NCI-H2081 treated with DMSO at 0.1 percent for 48 hours (cell line): Measurements from ENCODE around the gene KRT73.

Experiments used
- DNase-seq: peaks from one replicate; lab custom pipeline; 2025; lab: John Stamatoyannopoulos, UW

The KRT73 gene

DNA sequence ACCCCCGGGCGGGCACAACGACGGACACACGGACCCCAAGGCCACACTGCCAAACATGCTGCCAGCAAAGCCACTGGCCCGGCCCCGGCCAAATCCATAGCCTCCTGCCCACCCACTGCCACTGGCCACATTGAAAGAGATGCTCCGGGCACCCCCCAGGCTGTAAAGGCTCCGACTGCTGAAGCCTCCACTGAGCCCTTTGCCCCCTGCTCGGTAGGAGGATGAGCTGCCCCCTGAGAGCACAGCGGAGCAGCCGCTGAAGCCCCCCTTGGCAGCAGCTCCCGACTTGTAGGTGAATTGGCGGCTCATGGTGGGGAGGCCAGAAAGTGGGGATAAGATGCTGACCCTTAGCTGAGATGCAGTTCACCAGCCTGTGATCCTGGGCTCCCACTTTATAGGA, at the start of gene KRT73:
Gene KRT73, minus strand, starts transcription at position 344 of the 400 bp plus-strand sequence. Its CDS starts 35 bp downstream, at position 309.
- no peak for DNase-seq

DNA sequence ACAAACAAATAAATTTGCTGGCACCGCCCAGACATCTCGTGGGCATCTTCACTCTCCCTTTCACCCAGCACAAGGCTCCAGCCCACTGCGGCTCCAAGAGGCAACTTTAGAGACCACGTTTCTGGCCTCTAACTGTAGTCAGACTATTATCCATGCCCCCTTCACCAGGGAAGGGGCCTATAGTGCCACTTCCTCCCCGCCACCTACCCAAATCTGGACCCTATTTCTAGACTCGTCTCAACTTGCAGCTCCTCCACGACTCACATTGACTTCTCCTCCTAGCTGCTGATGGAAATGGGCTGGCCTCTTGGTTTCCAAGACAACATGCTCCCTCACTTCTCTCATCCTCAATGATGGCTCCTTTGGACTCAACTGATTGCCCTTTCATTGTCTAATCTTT, 49.6 kb upstream of the KRT73 start:
- DNase-seq, result no peak

DNA sequence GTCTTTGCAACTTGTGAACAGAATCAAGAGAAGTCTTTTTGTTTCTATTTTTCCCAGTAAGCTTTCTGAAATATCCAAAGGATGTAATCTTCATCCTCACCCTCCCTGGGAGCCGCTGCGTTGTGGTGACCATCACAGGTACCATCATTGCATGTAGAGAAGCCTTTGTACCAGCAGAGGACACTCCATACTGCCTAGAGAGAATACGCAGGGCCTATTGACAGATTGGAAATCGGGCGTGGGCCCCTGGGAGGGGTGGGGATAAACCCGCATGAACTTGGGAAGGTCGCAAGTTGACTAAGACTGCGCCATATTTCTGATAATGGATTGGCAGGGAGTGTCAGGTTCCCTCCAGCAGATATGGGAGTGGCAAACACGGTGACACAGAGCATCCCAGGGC, 49.1 kb upstream of the KRT73 start:
- DNase-seq, result no peak

DNA sequence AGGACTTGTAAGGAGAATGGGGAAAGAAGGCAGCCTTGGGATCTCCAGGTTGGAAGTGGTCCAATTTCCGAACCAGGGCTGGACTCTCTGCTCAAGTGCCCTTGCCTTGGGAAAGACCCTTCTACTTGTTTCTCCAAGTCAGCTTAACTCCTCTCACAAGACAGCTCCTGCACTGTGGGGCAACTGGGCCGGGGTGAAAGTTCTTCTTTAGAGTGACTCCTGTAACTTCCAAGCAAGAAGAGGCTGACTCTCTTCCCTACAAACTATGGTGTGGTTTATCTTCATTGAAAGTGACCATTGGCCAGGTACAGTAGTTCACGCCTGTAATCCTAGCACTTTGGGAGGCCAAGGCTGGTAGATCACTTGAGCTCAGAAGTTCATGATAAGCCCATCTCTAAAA, 48.1 kb upstream of the KRT73 start:
- DNase-seq, result no peak

DNA sequence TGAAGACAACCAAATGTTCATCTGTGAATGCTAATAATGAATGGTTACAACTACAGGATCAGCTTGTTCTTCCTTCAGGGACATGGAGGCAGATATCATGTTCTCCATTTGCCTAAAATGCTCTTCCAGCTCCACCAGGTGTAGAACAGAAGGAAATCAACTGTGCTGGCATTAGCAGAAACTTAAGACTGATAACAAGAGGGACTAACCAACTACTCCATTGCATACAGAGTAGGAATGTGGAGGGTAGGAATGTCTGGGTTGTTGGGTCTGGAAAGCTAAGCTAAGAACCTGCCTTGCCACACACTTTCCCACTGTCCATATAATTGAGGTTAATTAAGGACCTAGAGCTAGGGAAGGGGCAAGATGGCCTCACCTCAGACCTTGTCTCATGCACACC, 45.1 kb upstream of the KRT73 start:
- no peak for DNase-seq

DNA sequence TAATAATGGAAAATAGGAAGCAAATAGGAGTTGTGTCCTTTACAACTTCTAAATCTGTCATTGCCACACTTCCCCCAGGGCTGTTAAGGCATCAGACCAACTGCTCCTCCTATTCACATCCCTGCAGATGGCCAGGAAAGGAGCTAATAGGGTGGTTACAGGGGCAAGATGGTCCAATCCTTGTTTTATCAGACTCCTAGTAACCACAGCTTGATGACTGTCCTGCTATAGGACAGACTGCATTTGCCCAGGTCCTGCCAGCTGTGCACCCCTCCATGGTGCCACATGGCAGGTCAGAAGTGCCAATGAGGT, 44.5 kb upstream of the KRT73 start:
- DNase-seq, result no peak

DNA sequence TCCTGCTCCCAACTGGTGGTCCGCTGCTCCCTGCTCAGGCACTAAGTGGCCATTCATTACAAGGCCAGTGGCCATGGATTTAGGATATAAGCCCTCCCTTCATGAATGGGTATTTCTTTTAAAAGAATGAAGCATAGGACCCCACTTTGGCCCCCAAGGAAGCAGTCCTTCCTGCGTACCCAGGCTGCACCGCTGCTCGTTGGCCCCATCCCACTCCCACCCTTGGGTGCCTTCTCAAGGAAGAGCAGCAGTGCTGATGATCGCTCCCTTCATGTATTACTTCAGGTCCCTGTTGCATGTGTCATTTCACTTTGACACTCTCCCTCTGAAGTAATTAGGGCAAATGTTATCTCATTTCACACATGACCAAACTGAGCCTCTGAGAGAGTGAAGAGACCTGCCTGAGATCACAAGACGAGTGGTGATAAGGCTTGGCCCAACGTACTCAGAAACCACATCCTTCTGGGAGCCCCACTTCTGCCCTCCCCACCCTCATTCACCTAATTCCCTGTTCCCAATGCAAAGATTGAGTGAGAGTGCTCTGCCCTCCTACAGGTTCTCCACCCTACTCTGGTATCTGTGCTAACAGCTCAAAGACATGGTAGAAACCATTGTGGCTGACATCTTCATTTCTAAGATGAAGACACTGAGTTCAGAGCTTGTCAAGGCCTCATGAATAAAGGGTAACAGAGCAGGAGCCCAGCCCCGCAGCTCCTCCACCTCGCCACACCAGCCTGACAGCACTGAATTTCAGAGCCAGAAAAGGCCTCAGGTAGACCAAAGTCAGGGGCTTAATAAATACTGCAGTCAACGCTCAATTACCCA, 43.9 kb upstream of the KRT73 start:
- DNase-seq, result no peak

DNA sequence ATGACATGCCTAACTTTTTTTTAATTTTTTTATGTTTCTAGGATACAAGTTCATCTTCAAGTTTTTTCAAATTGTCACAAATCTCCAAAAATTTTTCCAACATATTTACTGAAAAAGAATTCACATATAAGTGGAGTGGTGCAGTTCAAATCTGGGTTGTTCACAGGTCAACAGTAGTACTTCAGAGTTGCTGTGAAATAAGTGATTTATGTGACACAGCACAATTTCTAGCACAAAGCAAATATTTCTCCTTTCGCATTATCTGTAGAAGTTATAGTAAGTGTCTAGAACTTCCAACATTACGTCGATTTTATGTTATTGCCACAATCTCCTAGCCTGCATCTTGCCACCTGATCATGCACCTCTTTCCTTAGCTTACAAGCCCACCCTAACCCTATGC, 43.3 kb upstream of the KRT73 start:
- DNase-seq, result no peak

DNA sequence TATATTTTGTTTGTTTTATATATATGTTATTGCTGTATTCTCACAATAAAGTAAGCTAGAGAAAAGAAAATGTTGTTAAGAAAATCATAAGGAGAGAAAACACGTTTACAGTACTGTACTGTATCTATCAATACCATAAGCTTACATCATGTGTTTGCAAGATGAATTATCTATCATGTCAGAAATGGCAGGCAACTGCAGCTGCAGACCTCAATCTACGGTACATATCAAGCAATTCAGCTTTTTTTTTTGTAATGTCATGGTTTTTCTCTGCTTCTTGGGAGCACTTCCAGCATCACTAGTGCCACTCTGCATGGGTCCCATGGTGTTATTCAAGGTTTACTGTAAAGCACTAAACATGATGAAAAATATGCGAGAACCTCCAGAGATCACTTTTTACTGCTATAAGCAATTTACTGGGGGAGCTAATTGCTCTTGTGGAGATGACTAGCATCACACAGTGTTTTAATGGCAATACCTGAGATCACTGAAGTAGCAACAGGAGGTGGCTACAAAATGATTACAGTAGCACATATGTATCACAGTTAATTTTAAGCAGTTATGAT, 42.7 kb upstream of the KRT73 start:
- no peak for DNase-seq

DNA sequence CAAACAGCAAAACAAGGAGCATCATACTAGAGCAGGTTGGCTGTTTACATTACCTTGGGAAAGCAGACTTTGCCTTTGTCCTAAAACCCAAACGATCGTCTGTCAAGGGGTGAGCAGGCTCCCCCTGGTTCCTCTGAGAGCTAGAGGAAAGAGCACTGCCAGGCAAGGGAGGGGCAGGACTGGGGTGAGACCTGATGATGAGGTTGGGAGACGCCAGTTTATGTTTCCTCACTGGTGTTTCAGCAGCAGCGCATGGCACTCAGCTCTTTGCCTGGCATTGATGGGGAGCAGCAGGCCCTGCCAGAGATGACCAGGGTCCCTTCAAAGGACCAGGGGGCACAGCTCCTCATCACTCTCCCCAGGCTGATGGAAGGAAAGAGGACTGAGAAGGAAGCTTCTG, 41.6 kb upstream of the KRT73 start:
- DNase-seq, result no peak

DNA sequence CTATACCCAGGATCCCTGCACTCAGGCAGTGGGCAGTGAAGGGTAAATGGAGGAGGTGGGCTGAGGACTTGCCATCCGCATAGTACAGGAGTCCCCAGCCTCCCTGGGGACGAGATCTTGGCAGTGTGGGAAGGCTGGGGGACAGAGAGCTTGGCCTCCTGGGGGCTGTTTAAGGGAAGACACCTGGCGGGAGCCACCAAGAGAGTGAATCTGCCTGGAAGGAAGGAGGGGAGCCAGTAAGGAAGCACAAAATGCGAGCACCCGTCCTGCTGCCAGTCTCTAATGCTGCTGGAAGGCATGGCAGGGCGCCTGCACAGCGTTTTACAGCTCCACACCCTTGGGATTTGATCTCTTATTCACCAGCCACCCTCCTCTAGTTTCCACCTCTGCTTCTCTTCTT, 41.0 kb upstream of the KRT73 start:
- no peak for DNase-seq

DNA sequence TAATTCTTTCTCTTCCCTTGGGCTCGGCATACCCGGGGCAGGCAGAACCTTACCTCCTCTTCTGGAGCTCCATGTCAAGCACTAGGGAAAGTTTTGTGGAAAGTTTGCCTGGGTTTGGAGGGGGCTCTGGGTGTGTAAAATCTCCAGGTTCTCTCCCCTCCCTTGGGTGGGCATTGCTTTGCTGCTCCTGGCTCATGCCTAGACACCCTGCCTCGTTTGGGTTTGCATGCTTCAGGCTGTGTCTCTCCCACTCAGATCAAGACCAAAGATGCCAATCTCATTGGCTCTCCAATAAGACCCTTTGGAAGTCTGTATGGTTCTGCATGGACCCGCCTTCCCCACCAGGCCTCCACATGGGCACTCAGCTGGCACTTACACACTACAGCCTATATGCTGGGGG, 39.8 kb upstream of the KRT73 start:
- DNase-seq, result no peak

DNA sequence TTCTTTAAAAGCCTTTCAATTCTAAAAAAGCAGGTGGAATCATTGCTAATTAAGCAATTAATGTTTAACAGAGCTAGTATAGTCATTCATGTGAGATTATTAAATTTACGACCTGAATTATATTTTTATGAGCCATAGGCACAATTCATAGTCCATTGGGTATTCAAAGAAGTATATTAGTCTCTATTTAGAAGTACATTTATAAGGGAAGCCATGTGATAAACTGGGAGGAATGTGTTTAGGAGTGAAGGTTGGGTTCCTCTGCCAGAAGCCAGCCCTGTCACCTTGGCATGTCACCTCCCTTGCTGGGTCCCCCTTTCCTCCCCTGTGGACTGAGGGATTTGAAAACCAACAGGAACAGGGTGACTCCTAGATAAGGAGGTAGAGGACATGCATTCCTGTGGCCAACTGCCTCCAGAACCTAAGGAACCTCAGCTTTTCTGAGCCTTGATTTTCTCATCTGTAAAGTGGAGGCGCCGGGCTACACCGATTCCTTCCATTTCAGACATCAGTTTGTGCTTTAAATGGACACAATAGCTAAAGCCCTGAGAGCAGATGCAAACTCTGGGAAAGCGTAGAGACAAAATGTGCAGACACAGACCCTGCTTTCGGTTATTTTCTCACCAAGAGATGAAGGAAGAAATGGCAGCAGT, 39.0 kb upstream of the KRT73 start:
- DNase-seq, result no peak

DNA sequence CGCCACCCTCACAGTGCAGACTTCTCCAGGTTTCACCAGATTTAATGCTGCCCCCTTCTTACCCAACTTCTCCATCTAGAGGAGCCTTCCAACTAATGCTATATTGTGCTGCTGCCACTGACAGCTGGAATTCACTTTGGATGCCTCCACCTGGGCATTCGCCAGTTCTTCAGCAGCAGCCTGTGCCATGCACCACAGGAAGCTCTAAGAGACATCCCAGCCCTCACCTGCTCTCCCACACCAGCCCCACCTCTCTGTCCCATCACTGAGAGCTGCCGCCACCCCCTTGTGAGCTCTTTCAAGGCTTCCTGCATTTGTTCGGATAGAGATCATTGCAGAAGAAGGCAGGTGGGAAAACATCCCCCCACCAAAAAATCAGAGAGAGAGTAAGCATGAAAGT, 38.3 kb upstream of the KRT73 start:
- DNase-seq, result no peak

DNA sequence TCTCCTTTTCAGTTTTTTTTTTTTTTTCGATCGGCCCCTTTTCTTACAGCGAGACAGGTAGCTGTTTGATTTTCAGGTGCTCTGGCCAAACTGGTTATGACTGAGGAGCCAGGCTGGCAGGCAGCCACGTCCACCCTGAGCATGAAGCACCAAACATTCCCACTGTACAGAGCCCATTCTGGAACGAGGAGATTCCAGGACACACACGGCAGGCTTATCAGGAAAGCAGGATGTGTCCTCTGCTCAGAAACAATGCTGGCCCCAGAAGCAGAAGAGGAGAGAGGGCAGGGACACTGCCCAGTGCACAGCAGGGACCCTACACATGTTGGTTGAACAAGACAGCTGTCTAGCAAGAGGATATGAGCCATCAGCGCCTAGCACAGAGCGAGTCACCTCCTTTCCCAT, 37.4 kb upstream of the KRT73 start:
- no peak for DNase-seq

DNA sequence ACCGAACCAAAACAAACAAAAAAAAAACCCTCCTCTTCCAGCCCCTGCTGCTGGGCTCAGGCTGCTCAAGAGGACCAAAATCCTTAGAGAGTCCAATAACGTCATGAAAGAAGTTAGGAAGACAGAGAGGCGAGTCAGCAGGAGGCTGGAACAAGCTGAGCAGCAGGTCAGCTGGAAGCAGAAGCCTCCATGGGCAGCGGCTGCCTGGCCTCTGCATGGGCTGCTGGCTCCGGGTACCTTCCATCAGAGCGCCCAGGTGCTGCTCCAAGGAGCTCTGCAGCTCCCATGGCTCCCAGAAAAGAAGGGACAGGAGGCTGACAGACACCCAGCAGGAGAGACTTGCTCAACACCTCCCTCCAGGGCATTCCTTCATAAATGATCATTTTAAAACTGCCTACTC, 36.9 kb upstream of the KRT73 start:
- no peak for DNase-seq

DNA sequence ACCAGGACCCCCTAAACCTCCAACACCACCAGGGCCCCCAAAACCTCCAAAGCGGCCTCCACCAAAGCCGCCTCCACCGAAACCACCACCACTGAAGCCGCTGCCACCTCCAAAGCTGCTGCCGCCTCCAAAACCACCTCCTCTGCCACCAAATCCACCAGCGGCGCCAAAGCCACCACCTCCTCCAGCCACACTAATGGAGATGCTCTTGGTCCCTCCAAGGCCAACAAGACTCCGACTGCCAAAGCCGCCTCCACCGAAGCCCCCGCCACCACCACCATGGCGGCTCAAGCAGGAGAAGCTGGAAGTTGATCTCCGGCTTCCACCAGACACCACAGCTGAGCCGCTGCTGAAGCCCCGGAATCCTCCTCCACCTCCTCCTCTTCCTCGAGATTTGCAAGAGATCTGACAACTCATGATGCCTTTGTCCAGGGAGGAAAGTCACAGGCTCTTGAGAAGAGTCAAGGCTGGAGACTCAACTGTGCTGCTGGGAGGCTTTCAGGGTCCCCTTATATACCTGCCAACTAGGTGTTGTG, 33.4 kb upstream of the KRT73 start, which contains the start of gene KRT2:
Gene KRT2, minus strand, starts transcription at position 486 of the 536 bp plus-strand sequence. Its CDS starts 69 bp downstream, at position 417.
- DNase-seq, result no peak

DNA sequence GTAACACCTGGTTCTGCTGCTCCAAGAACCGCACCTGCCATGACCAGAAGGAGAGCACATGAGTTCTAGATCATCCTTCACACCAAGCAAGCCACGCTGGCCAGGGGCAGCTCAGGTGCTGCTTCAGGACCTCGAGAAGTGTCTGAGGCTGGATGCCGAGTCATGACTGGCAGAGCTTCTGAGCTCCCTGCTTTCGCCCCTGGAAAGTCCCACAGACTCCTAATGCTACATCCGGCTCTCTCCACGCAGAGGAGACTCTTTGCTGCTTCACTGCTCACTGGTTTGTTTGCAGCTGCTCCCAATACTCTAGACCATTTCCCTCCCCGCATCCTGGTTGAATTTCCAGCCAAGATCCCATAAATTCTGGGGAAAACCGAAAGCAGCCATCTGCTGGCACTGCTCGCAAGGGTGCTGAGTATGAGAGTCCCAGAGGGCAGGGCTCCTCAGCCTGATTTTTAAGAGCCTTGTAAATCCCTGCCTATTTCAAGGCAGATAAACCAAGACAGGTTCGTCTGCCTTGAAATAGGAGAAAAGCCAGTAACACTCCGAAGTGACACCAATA, 32.2 kb upstream of the KRT73 start:
- no peak for DNase-seq

DNA sequence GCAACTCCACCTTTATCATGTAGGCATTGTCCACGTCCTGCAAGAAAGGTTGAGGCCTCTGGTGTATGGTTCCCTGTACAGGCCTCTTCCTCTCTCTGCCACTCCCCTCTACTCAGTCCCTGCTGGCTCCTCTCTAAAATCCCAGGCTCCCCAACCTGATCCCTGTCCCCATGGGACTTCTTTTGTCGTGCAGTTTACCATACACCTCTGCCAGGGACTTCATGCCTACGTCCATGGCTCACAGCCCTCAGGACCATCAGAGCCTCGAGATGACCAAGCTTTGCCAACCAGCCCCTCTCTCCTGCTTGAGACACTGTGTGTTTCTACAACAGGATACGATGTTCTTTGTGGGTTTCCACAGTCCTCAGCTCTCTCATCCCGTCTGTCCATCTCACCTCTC, 30.7 kb upstream of the KRT73 start:
- no peak for DNase-seq

DNA sequence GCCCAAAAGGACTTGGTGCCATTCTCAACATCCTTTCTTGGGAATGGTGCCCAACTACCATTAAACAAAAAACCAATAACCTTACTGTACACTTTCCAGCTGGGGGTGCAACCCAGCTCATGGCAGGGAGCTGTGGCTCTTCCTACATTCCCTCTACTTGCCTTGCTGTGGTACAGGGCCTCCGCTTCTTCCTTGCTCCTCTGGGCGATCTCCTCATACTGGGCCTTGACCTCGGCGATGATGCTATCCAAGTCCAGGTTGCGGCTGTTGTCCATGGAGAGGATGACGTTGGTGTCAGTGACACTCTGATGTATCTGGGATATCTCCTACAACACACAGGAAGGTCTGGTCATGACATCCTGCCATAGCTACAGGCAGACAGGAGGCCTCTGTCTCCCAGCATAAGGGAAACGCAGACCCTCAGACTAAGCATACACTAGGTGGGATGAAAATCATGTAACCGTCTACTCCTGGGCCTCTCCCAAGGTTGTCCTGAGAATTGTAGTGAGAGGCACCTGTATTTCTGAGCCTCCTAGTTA, 29.7 kb upstream of the KRT73 start:
- no peak for DNase-seq

DNA sequence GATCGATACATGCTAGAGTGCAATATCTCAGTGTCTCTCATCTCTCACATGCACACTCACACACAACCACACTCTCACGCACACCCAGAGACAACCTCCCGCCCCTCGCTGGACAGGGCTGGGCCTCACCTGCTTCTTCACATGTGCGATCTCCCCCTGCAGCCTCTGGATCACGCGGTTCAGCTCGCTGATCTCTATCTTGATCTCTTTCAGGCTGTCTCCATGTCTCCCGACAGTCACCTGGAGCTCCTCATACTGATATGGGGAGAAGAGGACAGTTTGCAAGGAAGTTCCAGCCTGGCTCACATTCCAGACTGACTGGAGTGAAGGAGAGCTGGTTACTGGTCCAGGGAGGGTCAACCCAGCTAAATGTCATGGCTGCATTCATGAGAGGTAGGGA, 29.2 kb upstream of the KRT73 start:
- no peak for DNase-seq

DNA sequence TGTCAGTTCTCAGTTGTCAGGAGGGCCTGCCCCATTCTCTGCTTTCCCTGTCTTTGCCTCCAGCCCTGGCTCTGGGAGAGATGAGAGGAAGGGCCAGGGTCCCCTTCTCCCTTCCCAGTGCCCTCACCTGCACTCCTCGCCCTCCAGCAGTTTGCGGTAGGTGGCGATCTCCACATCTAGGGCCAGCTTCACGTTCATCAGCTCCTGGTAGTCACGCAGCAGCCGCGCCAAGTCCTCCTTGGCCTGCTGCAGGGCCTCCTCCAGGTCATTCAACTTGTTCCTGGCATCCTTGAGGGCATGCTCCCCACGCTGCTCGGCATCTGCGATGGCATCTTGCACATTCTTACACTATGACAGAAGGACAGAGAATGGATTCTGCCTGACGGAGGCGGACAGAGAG, 28.3 kb upstream of the KRT73 start:
- no peak for DNase-seq

DNA sequence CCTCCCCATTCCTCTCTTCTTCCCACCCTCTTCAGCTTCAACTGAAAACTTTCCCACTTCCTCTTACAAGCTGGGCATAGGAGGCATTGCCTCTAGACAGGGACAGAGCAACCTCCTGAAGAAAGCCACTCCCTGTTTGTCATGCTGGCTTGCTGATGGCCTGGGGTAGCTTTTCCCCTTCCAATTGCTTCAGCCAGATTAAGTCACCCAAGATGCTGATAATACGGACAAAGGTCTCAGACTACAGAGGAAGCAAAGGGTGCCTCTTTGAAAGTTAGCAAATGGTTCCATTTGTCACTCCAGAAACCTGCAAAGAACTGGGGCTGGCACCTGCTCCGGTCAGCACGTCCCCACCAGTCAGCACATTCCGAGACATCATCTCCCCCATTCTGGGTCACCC, 27.6 kb upstream of the KRT73 start:
- no peak for DNase-seq
